GM12892 (cell line): ENCODE measurements around the gene ENDOV.

Source experiments
- POLR2A ChIP-seq: IDR thresholded peaks from 2 replicates; pipeline ENCODE4 v1.6.1; 2011; ENCODE audit warnings: low read depth, low read length, control low read depth
- POLR2AphosphoS5 ChIP-seq: IDR thresholded peaks from 2 replicates; pipeline ENCODE4 v1.6.1; 2011; ENCODE audit warnings: low read depth, low read length, control low read depth
- TAF1 ChIP-seq: IDR thresholded peaks from 2 replicates; pipeline ENCODE4 v1.6.1; 2011; ENCODE audit warnings: low read depth, mild to moderate bottlenecking, control low read depth, low read length, borderline replicate concordance

GRCh38 chr17:80387071-80387470 is 27.9 kb upstream of the ENDOV start:
- TF ChIP-seq POLR2A (no peak), POLR2AphosphoS5 (no peak), TAF1 (no peak)
